Esophagus squamous epithelium (tissue), 5 donors: ENCODE results near the gene CLBA1. TPM values are rescaled to one million over a fixed set of nuclear protein-coding genes. Genes with fewer than 3 reads are reported as not detected.

Experiments
- DNase-seq: peaks from one replicate; lab custom pipeline; 2025; lab: John Stamatoyannopoulos, UW
- H3K27ac ChIP-seq, 4 donors: fragments of 200-600 bp; sonication (generic); one replicate each; pipeline ENCODE4 v1.5.1; 2016 to 2019; ENCODE audit warnings: mild to moderate bottlenecking in 1 of 4
- H3K27me3 ChIP-seq, 4 donors: fragments of 200-600 bp; sonication (generic); 1 replicate in 3 of 4; 2 replicates in 1 of 4; pipeline versions ENCODE4 v1.5.1 to v1.6.0; 2017 to 2021; ENCODE audit warnings: antibody characterized with exemption in 1 of 4
- H3K36me3 ChIP-seq, 3 donors: fragments of 200-600 bp; sonication (generic); one replicate each; pipeline ENCODE4 v1.5.1; 2016 to 2019
- H3K4me1 ChIP-seq, 3 donors: fragments of 200-600 bp; sonication (generic); one replicate each; pipeline ENCODE4 v1.5.1; 2017 to 2019
- H3K4me3 ChIP-seq, 4 donors: fragments of 200-600 bp; sonication (generic); 1 replicate in 3 of 4; 2 replicates in 1 of 4; pipeline ENCODE4 v1.5.1; 2016 to 2019; ENCODE audit warnings: mild to moderate bottlenecking in 2 of 4, moderate library complexity in 1 of 4
- H3K9me3 ChIP-seq, 3 donors: fragments of 200-600 bp; sonication (generic); one replicate each; pipeline ENCODE4 v1.5.1; 2016 to 2019
- CTCF ChIP-seq, 6 experiments: fragments of 450-650 bp in 4 of 6; fragments of 200-600 bp in 2 of 6; sonication (generic) in 2 of 6; IDR thresholded peaks; one replicate each; pipeline ENCODE4 v1.5.1; 2016 to 2019; ENCODE audit warnings: antibody characterized with exemption in 6 of 6, mild to moderate bottlenecking in 4 of 6, moderate library complexity in 4 of 6
- POLR2A ChIP-seq, 4 donors: fragments of 450-650 bp; IDR thresholded peaks; one replicate each; pipeline ENCODE4 v1.6.1; 2017; ENCODE audit warnings: antibody characterized with exemption in 4 of 4, mild to moderate bottlenecking in 4 of 4, moderate library complexity in 3 of 4
- WGBS, 2 donors: methylation state at CpG; one replicate each; pipeline ENCODE4 v1.1.5; 2018; 5-methylcytosine and 5-hydroxymethylcytosine counted together
- intact Hi-C: fragments of 100-400 bp; cut with DNase I; formaldehyde crosslinking; loops from one replicate; pipeline ENCODE4 v1.15.0; 2022
- total RNA-seq, 4 donors: library from RNA; depleted of rRNA; stranded (reverse); fragments of >200 nt; gene quantifications; one replicate each; pipeline ENCODE4 v1.1.0, GENCODE V29; 2016
- donor health status: DM: yes; HTN: yes; CAD: no.

The CLBA1 gene
- total RNA-seq, 4 donors from 2014 or later, result 5.5 to 19.3 (median 7.3) TPM

GRCh38 chr14:104966261-104966865, 19.2 kb upstream of the CLBA1 start:
- Histone ChIP-seq H3K9me3 (no peaks in the 10 kb centered on the region), H3K27me3 (peaks cover 0 to 11% (median 0%) of the 10 kb centered on the region in 4 donors), H3K36me3 (no peaks in the 10 kb centered on the region), H3K4me3 (peak overlapping the region; percentile 25 to 76 (median 61)), H3K4me1 (peaks cover 50 to 61% (median 51%) of the 10 kb centered on the region in 3 donors), H3K27ac (peak overlapping the region; percentile 93 to 99 (median 98))
- intact Hi-C loops, result no loop called here
- no peak for DNase-seq
- no peak for TF ChIP-seq CTCF (IDR thresholded peaks at IDR 0.05)
- TF ChIP-seq POLR2A (IDR thresholded peaks at IDR 0.05), result no peak
- 50 to 52% methylated on average over 4 to 5 of the region's 9 CpGs for WGBS, 2 donors

GRCh38 chr14:104966981-104967385, 18.6 kb upstream of the CLBA1 start:
- TF ChIP-seq POLR2A (IDR thresholded peaks at IDR 0.05), result no peak
- TF ChIP-seq CTCF (IDR thresholded peaks at IDR 0.05), result no peak
- Histone ChIP-seq H3K36me3 (no peaks in the 10 kb centered on the region), H3K27me3 (peaks cover 0 to 11% (median 0%) of the 10 kb centered on the region in 4 donors), H3K27ac (peak overlapping the region; percentile 93 to 99 (median 98)), H3K9me3 (no peaks in the 10 kb centered on the region), H3K4me1 (peaks cover 56 to 67% (median 57%) of the 10 kb centered on the region in 3 donors), H3K4me3 (peak overlapping the region; percentile 25 to 76 (median 61))
- intact Hi-C loops, result no loop called here
- WGBS, 2 donors, result 0% methylated on average over 1 of the region's 8 CpGs; no CpG with 5 or more reads in 1 of the 2 donors
- no peak for DNase-seq

GRCh38 chr14:104967386-104968152, 18.0 kb upstream of the CLBA1 start:
- H3K4me1 ChIP-seq, result peaks cover 62 to 73% (median 63%) of the 10 kb centered on the region in 3 donors
- H3K9me3 ChIP-seq, result no peaks in the 10 kb centered on the region
- peak overlapping the region; percentile 25 to 76 (median 61) for H3K4me3 ChIP-seq
- TF ChIP-seq POLR2A (IDR thresholded peaks at IDR 0.05) (peak in 2 of 4 donors; percentile 62 to 72), CTCF (IDR thresholded peaks at IDR 0.05) (no peak)
- intact Hi-C loops, result no loop called here
- H3K27me3 ChIP-seq, result peaks cover 0 to 11% (median 0%) of the 10 kb centered on the region in 4 donors
- H3K27ac ChIP-seq, result peak overlapping the region; percentile 93 to 99 (median 98)
- WGBS, 2 donors, result 0% methylated on average over 3 of the region's 36 CpGs; no CpG with 5 or more reads in 1 of the 2 donors
- H3K36me3 ChIP-seq, result no peaks in the 10 kb centered on the region
- DNase-seq, result no peak

- Histone ChIP-seq H3K4me1 (peaks cover 67 to 79% (median 69%) of the 10 kb centered on the region in 3 donors), H3K27me3 (peaks cover 0 to 11% (median 0%) of the 10 kb centered on the region in 4 donors), H3K27ac (peak overlapping the region; percentile 93 to 99 (median 98)), H3K4me3 (peak overlapping the region; percentile 25 to 76 (median 61)), H3K36me3 (no peaks in the 10 kb centered on the region), H3K9me3 (no peaks in the 10 kb centered on the region)
- 0% methylated on average over 2 of the region's 12 CpGs; no CpG with 5 or more reads in 1 of the 2 donors for WGBS, 2 donors
- TF ChIP-seq POLR2A (IDR thresholded peaks at IDR 0.05) (no peak), CTCF (IDR thresholded peaks at IDR 0.05) (no peak)
- intact Hi-C loops, result no loop called here
- no peak for DNase-seq
Measured at GRCh38 chr14:104968153-104968527, 17.4 kb upstream of the CLBA1 start.
